ENCODE measurements around the gene HAUS5.

The HAUS5 gene

DNA sequence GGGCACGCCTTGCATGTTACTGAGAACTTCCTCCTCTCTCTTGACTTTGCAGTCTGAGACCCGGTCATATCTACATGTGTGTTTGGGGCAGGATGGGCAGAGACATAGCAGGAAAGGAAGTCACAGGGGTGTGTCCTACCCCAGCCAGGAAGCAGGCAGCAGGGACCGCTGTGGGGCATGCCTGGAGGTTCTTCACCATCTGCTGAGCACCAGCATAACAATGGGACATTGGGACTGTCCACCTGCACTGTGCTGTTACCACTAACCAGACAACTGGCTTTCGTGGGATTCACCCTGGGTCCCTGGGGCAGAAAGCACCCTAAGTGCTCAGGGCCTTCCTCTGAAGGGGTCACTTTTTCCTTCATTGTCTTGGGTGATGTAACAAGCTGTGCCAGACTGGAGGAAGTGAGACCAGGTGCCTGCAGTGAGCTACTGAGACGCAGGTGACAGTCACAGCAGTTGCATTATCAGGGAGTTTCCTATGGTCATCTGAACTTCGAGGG, 2.6 kb upstream of the HAUS5 start:
- peak; percentile 11 for DNase-seq

DNA sequence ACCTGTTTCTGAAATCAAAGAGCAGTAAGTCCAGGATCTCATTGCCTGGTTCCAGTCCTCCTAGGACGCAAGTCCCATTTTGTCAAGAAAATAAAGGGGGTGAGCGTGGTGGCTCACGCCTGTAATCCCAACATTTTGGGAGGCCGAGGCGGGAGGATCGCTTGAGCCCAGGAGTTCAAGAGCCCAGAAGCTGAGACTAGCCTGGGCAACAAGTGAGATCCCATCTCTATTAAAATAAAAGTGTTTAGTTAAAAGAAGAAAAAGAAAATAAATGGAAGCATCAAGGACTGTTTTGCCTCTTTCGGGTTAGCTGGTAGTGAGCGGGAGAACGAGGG, 344 bp upstream of the HAUS5 start:
- DNase-seq = no peak

DNA sequence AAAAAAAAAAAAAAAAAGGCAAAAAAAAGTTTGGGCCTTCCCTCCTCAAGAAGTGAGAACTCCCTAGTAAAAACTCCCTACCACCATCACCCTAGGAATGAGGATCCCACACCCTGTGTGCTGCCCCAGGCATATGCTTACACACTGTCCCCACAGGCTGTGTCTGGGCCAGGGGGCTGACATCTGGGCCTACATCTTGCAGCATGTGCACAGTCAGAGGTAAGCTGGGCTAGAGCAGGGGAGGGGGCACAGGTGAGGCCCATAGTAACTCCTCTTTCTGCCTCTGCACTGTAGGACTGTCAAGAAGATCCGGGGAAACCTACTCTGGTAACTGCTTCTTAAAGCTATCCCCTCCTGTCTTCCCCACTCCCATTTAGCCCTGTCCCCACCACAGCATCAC, 1.0 kb downstream of the HAUS5 start:
- DNase-seq = no peak

DNA sequence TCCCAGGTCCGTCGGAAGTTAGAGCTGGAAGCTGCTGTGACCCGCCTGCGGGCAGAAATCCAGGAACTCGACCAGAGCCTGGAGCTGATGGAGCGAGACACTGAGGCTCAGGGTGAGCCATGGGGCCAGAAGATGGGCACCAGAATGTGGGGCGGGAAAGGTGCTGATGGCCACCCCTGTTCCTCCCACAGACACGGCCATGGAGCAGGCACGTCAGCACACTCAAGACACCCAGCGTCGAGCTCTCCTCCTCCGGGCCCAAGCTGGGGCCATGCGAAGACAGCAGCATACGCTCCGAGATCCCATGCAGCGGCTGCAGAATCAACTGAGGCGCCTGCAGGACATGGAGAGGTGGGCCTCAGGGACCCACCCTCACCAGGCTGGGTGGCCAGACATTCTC, 2.5 kb downstream of the HAUS5 start:
- no peak for DNase-seq

DNA sequence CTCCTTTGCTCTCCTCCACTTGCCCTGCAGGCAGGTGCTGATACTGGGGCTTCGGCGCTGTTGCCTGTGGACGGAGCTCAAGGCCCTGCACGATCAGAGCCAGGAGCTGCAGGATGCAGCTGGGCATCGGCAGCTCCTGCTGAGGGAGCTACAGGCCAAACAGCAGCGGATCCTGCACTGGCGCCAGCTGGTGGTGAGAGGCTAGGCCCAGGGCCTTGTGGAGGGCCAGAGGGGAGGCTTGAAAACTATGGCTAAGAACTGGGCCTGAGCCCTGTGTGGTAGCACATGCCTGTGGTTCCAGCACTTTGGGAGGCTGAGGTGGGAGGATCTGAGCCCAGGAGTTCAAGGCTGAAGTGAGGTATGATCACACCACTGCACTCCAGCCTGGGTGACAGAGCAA, 6.3 kb downstream of the HAUS5 start:
- no peak for DNase-seq

DNA sequence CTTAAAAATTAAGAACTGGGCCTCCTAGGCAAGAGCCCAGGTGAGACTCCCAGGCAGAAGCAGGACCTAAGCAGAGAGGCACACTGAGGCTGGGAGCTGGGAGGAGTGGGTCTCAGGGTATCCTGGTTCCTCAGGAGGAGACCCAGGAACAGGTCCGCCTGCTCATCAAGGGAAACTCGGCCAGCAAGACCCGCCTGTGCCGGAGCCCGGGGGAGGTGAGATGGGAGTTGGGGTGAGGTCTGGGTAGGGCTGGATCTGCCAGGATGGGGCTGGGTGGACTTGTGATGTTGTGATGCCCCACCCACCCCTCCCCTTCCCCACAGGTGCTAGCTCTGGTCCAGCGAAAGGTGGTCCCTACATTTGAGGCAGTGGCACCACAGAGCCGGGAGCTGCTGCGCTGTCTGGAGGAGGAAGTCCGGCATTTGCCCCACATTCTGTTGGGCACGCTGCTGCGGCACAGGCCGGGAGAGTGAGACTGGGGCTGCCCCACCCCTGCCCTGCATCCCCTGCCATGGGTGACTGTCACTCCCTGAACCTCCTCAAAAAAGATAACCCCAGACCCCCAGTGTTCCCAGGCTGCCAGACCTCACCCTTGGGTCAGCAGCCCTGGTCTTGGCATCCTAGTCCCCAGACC, 6.9 kb downstream of the HAUS5 start:
- DNase-seq = no peak

DNA sequence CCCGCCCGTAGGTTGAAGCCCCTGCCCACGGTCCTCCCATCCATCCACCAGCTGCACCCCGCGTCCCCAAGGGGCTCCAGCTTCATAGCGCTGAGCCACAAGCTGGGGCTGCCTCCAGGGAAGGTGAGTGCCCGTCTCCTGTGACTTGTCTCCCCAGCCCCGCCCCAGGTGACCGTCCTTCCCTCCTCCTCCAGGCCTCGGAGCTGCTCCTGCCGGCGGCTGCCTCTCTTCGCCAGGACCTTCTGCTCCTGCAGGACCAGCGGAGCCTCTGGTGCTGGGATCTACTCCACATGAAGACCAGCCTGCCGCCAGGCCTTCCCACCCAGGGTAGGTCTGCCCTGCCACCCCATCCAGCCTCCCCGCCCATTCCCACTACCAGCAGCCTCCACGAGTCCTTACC, 7.5 kb downstream of the HAUS5 start:
- no peak for DNase-seq

DNA sequence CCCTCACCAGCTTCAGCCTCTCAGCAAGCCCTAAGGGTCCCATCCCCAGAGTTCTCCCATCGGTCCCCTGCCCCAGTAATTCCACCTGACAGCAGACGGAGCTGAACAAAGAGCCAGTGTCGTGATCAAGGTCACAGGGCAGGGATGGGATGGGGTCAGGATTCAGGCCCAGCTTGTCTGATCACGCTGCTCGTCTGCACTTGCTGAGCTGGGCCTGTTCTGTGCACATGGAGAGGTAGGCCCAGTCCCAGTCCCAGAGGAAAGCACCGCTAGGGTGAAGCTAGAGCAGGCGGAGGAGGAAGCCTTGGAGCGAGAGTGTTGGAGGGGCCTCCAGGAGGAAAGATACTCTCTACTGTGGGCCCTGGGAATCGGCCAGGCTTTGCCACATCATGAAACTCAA, 9.2 kb downstream of the HAUS5 start:
- DNase-seq = no peak

DNA sequence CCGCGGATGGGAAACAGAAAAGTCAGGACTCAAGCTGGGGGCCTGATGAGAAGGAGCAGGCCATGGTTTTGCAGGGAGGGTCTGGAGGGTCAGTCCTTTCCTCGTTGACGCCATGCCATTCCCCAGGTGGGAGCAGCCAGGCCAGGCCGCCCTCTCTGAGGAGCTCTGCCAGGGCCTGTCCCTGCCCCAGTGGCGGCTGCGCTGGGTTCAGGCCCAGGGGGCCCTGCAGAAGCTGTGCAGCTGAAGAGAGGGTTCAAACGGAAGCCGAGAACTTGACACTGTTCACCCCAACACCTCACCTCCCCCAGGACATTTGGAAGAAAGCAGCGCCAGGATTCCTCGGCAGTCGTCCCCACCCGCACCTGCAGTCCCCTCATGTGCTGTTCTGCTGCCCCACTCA, 10.2 kb downstream of the HAUS5 start:
- no peak for DNase-seq

DNA sequence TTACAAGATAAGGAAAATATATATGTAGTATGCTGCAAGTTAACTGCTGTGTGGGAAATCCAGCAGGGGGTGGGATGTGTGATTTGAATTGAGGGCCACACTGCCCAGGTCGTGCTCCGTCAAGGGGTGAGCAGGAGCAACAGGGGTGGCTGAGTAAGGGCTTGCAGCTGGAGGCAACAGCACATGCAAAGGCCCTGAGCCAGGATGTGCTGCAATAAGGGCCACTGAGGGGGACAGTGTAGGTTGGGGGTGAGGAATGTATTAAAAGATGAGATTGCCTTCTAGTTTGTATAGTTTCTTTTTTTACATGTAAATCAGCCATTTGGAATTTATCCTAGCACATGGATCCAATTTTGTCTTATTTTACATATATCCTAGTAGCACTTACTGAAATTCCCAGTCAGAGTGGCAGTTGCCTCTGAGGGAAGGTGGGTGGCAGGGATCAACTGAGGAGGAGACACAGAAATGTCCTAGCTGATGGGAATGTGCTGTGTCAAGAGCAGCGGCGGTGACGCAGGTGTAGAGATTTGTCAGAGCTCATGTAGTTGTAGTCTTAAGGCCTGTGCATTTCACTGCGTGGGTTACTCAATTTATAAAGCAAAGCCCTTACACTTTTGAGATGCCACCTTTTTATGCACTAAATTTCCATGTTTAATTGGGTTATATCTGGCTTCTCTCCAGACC, 10.9 kb downstream of the HAUS5 start:
- DNase-seq = no peak

DNA sequence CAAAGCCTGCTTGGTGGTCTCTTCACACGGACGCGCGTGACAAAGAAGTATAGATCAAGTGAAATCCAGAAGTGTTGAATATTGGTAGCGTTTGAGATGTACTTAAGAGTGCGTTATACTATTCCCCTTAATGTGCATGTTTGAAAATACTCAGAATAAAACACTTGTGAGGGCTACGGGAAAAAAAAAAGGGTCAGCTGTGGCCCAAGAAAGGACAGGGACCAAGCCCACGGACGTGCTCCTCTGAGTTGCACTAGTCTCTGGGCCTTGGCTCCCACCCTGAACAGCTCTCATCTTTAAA, 15.7 kb downstream of the HAUS5 start:
- DNase-seq = no peak

DNA sequence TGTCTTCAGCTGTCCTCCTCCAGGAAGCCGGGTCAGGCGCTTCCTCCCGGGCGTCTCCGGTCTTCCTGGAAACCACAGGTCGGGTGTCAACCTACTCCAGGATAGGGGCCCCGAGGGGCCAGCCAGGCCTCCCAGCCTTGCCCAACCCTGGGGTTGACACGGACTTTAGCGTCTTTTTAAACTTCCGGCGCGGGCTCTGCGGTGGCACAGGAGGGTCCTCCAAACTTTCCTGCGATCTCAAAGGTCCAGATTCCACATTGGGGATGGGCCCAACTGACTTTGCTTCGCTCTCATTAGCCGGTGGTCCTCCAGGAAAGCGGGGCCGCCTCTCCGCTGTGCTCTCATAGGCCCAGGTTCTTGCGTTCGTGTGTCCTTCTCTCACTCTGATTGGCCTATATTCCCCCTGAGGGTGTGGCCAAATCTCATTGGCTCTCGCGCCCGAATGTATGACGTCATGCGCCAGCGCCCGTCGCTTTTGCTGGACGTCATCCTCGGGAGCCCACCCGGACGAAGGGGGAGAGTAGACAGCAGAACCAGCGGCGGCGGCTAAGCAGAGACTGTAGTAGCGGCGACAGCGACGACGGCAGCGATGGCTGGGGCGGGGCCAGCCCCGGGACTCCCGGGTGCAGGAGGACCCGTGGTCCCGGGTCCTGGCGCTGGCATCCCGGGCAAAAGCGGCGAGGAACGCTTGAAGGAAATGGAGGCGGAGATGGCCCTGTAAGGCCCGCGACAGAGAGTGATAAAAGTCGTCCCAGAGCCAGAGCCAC, 16.2 kb downstream of the HAUS5 start, which contains the start of gene RBM42:
Gene RBM42 (plus strand): TSS at position 472 of the 767 bp plus-strand sequence. CDS start 118 bp downstream, at position 590.
- peak; percentile 100 for DNase-seq

DNA sequence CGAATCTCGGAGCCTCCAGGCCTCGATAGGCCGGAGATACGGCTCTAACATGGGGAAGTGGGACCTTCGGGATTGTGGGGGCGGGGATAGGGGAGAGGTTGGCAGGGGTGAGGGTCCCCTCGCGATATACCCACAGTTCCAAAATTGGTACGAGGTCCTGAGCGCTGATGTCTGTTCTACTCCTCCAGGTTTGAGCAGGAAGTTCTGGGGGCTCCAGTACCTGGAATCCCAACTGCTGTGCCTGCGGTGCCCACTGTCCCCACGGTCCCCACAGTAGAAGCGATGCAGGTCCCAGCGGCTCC, 16.7 kb downstream of the HAUS5 start:
- DNase-seq = no peak

DNA sequence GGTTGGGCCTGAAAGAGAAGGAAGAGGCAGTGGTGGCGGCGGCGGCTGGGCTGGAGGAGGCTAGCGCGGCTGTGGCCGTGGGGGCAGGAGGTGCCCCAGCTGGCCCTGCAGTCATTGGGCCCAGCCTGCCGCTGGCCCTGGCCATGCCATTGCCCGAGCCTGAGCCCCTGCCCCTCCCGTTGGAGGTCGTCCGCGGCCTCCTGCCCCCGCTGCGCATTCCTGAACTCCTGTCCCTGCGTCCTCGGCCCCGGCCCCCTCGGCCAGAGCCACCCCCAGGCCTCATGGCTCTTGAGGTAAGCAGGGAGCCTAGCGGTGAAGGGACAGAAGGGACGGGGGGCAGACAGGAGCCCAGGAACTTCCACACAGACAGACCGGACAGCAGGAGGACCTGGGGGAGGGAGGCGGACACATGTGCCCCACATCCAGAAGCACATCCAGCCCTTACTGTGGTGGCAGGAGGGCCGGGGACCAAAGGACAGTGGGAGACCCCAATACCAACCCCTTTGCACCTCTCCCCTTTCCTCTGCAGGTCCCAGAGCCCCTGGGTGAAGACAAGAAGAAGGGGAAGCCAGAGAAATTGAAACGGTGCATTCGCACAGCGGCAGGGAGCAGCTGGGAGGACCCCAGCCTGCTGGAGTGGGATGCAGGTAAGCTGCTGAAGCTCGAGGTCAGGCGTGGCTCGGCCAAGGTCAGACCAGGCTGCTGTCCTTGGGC, 21.3 kb downstream of the HAUS5 start:
- DNase-seq = no peak

DNA sequence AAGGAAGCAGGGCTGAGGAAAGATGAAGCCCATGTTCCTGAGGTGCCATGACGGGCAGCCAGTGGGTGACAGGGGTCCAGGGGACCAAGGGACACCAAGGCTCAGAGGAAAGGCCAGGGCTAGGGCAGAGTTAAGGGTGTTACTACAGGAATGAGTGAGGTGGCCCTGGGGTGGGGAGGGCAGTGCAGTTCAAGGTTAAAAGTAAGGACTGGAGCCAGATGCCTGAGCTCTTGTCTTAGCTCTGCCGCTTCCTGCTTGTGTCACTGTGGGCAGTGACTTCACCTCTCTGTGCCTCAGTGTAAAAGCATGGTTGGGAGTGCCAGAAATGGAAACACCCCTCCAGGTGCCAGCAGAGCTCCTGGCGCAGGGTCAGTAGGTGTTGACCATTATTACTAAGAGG, 24.1 kb downstream of the HAUS5 start:
- no peak for DNase-seq

DNA sequence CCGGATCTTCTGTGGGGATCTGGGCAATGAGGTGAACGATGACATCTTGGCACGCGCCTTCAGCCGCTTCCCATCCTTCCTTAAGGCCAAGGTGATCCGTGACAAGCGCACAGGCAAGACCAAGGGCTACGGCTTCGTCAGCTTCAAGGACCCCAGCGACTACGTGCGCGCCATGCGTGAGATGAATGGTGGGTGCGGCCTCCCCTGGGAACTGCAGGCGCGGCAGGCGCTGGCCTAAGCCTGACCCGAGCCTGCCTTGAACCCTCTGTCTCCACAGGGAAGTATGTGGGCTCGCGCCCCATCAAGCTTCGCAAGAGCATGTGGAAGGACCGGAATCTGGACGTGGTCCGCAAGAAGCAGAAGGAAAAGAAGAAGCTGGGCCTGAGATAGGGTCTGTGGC, 24.6 kb downstream of the HAUS5 start:
- no peak for DNase-seq

DNA sequence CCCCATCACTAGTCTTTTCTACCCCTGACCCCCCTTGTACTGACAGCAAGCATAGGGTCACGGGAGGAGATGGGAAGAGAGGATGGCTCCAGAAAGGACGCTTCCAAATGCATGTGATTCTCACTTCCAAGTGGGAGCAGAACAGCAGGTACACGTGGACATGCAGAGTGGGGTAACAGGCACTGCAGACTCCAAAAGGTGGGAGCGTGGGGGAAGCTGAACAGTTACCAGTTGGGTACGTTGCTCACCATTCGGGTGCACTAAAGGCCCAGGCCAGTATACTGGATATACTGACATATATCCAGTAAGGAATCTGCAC, 26.7 kb downstream of the HAUS5 start:
- no peak for DNase-seq

DNA sequence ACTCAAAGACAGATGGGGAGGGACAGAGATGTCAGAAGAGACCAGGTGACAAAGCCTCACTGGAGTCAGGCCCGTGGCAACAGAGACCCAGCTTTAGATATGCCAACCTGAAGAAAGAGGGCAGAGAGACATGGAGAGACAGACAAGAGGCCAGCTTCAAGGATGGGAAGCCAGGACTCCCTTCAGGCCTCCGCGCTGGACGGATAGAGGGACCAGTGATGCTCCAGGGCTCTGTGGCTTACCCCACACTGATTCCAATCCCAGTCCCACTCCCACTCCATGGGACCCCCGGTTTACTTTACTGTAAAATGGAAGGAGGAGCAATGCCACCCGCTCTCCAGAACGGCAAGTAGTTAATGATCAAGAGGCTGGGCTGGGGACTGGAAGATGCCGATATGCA, 27.3 kb downstream of the HAUS5 start:
- DNase-seq = no peak

DNA sequence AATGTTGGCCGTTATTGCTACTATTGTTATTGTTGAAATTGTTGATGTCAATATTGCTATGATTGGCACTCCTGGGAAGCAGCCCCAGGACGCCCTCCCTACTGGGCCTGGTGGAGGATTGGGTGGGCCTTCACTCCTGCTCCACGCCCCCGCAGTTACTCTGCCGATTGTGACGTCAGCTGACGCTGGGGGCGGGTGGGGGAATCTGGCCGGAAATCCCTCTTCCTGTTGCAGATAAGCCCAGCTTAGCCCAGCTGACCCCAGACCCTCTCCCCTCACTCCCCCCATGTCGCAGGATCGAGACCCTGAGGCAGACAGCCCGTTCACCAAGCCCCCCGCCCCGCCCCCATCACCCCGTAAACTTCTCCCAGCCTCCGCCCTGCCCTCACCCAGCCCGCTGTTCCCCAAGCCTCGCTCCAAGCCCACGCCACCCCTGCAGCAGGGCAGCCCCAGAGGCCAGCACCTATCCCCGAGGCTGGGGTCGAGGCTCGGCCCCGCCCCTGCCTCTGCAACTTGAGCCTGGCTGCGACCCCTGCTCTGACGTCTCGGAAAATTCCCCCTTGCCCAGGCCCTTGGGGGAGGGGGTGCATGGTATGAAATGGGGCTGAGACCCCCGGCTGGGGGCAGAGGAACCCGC, 29.1 kb downstream of the HAUS5 start, which contains the start of gene ETV2:
Gene ETV2 (plus strand): TSS at position 231 of the 637 bp plus-strand sequence. CDS start 716 bp downstream, outside the sequence.
- peak; percentile 69 for DNase-seq

DNA sequence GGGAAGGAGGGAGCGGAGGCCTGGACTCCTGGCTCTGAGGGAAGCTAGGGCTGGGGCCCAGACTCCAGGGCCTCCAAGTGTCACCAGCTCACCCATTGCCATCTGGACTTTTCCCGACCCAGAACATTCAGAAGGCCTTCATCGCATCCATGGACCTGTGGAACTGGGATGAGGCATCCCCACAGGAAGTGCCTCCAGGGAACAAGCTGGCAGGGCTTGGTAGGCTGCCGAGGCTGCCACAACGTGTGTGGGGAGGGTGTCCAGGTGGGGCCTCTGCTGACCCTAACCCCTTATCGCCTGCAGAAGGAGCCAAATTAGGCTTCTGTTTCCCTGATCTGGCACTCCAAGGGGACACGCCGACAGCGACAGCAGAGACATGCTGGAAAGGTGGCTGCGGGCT, 29.8 kb downstream of the HAUS5 start:
- DNase-seq = no peak

DNA sequence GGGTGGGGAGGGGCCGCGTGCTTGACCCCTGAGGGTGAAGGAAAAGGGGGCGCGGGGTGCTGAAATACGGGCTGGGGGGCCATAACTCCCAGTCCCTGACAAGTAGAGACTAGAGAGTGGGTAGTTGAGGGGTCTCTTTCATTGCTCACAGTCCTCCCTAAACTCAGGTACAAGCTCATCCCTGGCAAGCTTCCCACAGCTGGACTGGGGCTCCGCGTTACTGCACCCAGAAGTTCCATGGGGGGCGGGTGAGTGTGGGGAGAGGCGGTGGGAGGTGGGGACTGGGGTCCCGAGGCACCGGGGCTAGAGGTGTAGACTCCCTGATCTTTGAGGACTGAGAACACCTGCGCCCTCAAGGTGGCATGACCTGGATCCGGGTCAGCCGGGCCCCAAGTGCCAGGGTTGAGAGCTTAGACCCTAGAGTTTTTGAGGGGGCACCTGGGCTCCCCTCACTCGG, 30.3 kb downstream of the HAUS5 start:
- DNase-seq = no peak

DNA sequence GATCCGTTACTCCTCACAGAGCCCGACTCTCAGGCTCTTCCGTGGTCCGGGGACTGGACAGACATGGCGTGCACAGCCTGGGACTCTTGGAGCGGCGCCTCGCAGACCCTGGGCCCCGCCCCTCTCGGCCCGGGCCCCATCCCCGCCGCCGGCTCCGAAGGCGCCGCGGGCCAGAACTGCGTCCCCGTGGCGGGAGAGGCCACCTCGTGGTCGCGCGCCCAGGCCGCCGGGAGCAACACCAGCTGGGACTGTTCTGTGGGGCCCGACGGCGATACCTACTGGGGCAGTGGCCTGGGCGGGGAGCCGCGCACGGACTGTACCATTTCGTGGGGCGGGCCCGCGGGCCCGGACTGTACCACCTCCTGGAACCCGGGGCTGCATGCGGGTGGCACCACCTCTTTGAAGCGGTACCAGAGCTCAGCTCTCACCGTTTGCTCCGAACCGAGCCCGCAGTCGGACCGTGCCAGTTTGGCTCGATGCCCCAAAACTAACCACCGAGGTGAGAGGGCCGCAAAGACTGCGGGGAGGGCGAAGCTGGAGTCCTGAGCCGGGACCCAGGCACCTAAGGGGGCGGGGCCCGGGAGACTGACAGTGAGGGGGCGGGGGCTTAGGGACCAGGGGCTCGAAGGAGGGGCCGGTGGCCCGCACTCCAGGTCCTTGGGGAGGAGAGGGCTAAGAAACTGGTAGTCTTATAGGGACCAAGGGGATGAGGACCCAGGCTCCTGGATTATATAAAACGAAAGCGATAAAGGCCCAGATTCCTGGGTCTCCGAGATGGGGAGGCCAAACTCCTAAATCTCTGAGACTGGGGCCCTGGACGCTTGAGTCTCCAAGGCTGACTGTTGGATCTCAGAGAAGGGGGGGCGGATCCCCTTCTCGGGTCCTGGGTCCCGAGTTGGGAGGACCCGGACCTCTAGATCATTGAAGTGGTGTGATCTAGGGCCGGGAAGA, 31.0 kb downstream of the HAUS5 start:
- DNase-seq = peak; percentile 95
